RKO (cell line): ENCODE data around the gene OGDH.
"Not testable (repeated sequence)": the region's sequence is repeated elsewhere in the genome, so short reads cannot be mapped to it uniquely, and the experiment has no call there.

Experiments
- DNase-seq: peaks from one replicate; pipeline ENCODE4 v3.0.0-alpha.2; 2016; ENCODE audit warnings: low spot score

The OGDH gene

GRCh38 chr7:44580945-44581878 lies 25.2 kb upstream of the OGDH start:
- peak; percentile 53 for DNase-seq

GRCh38 chr7:44581879-44582603 lies 24.4 kb upstream of the OGDH start, which contains the start of gene TMED4:
TMED4 (minus strand) TSS chr7:44582231; CDS start chr7:44582206, 25 bp downstream.
- peak; percentile 99 for DNase-seq

GRCh38 chr7:44583146-44583865 lies 23.1 kb upstream of the OGDH start:
- no peak for DNase-seq

GRCh38 chr7:44587843-44588711 lies 18.4 kb upstream of the OGDH start:
- DNase-seq, result peak; percentile 71

- DNase-seq, result no peak
These were observed 15.5 kb upstream of the OGDH start for GRCh38 chr7:44590910-44591309.

DNA sequence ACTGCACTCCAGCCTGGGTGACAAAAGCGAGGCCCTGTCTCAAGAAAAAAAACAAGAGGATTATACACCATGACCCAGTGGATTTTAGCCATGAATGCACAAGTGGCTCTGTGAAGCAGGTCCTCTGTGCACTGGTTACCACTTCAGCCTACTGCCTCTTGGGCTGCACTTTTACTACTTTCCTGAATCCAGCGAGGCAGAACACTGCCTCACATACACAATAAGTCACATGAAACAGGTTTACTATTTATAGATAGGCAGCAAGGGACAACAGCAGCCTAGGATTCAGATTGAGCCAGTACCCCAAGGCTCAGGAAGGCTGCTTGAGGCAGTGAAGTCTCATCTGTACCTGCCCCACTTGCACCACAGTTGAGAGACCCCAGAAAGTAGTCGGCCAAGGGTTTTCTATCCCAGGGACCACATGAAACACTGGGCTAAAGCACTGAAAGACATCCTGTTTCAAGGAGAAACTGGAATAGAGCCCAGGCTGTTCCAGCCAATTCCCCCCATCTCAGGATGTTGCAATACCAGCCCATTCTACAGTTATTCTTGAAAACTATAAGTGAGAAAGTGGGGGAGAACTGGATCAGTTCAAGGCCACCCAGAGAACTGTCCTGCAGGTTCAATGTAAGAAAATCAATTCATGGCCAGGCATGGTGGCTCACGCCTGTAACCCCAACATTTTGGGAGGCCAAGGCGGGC lies 10.3 kb upstream of the OGDH start:
- no peak for DNase-seq

DNA sequence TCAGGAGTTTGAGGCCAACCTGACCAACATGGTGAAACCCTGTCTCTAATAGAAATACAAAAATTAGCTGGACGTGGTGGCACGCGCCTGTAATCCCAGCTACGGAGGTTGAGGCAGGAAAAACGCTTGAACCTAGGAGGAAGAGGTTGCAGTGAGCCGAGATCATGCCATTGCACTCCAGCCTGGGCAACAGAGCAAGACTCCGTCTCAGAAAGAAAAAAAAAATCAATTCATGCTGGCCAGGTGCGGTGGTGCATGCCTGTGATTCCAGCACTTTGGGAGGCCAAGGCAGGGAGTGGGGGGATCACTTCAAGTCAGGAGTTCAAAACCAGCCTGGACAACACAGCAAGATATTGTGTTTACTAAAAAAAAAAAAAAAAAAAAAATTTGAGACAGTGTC lies 9.2 kb upstream of the OGDH start:
- not testable (repeated sequence) for DNase-seq

- no peak for DNase-seq
These were observed 7.2 kb upstream of the OGDH start for GRCh38 chr7:44599222-44599621.

DNA sequence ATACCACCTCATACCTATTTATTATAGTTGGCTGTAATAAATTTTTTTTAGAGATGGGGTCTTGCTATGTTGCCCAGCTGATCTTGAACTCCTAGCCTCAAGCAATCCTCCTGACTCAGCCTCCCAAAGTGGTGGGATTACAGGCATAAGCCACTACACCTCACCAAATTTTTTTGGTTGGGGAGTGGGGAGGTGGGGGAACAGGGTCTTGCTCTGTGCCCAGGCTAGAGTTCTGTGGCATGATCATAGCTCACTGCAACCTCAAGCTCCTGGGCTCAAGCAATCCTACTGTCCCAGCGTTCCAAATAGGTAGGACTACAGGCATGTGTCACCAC lies 3.9 kb upstream of the OGDH start:
- no peak for DNase-seq

- no peak for DNase-seq
These were observed 3.2 kb upstream of the OGDH start for GRCh38 chr7:44603193-44603592.

- DNase-seq, result no peak
These were observed 1.5 kb upstream of the OGDH start for GRCh38 chr7:44604941-44605340.

GRCh38 chr7:44607141-44608068 lies 978 bp downstream of the OGDH start:
- DNase-seq, result peak; percentile 29

DNA sequence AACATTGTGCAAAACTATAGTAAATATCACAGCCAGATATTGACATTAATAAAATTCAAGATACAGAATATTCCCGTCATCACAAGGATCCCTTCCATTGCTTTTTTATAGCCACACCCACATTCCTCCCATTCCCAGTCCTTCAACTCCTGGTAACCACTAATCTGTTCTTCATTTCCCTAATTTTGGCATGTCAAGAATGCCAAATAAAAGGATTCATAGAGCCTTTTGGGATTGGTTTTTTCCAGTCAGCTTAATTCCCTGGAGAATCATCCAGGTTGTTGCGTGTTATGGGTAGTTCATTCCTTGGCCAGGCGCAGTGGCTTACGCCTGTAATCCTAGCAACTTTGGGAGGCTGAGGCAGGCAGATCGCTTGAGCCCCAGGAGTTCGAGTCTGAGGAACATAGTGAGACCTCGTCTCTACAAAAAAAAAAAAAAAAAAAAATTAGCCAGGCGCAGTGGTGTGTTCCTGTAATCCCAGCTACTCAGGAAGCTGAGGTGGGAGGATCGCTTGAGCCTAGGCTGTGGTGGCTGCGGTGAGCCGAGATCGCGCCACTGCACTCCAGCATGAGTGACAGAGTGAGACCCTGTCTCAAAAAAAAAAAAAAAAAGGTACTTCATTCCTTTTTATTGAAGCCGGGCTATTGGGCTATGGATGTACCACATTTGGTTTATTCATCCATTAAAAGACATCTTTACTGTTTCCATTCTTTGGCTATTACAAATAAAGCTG lies 2.7 kb downstream of the OGDH start:
- no peak for DNase-seq

GRCh38 chr7:44609829-44610228 lies 3.4 kb downstream of the OGDH start:
- DNase-seq, result no peak

GRCh38 chr7:44615149-44615611 lies 8.8 kb downstream of the OGDH start:
- no peak for DNase-seq

GRCh38 chr7:44615793-44616192 lies 9.4 kb downstream of the OGDH start:
- DNase-seq, result no peak

DNA sequence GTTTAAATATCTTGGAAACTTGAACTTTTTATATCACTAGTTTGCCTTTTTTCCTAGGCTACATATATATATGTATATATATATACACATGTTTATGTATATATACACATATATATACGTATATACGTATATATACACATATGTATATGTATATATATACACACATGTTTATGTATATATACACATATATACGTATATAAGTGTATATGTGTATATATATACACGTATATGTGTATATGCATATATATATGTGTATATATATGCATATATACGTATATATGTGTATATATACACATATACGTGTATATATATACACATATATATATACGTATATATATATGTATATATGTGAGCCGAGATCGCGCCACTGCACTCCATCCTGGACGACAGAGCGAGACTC lies 10.1 kb downstream of the OGDH start:
- DNase-seq, result no peak

DNA sequence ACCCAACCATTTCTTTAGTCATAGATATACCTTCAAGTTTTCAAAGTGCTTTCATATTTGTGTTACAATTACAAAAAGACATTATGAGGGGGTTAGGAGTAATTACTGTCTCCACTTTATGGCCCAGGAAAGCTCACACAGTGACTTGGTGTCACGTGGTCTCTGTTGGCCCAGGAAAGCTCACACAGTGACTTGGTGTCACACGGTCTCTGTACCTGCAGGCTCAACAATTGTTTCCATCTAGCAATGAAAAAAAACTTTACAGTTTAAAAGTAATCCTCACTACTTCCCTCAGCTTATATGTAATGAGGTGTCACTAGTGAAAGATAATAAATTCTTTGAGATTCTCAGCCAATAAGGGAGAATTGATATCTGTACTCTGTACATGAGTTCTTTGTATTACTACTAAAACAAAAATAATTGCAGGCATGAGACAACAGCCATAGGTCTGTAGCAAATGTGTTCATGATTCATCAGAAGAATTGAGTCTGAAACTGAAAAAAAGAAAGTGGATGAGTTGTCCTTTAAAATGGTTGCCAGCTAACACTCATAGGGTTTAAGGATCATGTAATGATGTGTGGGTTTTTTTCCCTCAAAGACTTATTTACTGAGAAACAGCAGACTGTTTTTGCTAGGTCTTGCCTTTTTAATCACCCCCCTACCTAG lies 10.9 kb downstream of the OGDH start:
- peak; percentile 48 for DNase-seq
